OCI-LY1 (cell line): ENCODE data around the gene GANC.

Experiments
- H2AFZ ChIP-seq: fragments of 200-600 bp; sonication (generic), shearing (Covaris generic); 2 replicates; pipeline ENCODE4 v1.6.0; 2014; ENCODE audit warnings: antibody characterized with exemption, mild to moderate bottlenecking, low read length
- H3F3A ChIP-seq: fragments of 200-600 bp; sonication (generic), shearing (Covaris generic); 2 replicates; pipeline ENCODE4 v1.6.0; 2014; ENCODE audit warnings: mild to moderate bottlenecking, antibody characterized with exemption, low read length, moderate library complexity; ENCODE audit not compliant: insufficient read depth
- H3K27ac ChIP-seq: fragments of 200-600 bp; sonication (generic); 2 replicates; pipeline ENCODE4 v1.5.1; 2014; ENCODE audit warnings: low read length, mixed run types, mild to moderate bottlenecking, low read depth; ENCODE audit not compliant: poor library complexity, severe bottlenecking
- H3K27me3 ChIP-seq: fragments of 200-600 bp; sonication (generic); 2 replicates; pipeline ENCODE4 v1.6.0; 2014; ENCODE audit warnings: antibody characterized with exemption, mild to moderate bottlenecking, low read length, moderate library complexity; ENCODE audit not compliant: insufficient read depth
- H3K36me3 ChIP-seq: fragments of 200-600 bp; sonication (generic); 2 replicates; pipeline ENCODE4 v1.6.1; 2014; ENCODE audit warnings: mild to moderate bottlenecking, antibody characterized with exemption, low read length, moderate library complexity, mixed read lengths; ENCODE audit not compliant: insufficient read depth
- H3K4me1 ChIP-seq: fragments of 200-600 bp; sonication (generic); 2 replicates; pipeline ENCODE4 v1.5.1; 2014; ENCODE audit warnings: mild to moderate bottlenecking, low read length, moderate library complexity; ENCODE audit not compliant: insufficient read depth, severe bottlenecking
- H3K4me2 ChIP-seq: fragments of 200-600 bp; sonication (generic), shearing (Covaris generic); 2 replicates; pipeline ENCODE4 v1.6.1; 2014; ENCODE audit warnings: low read length
- H3K4me3 ChIP-seq: fragments of 200-600 bp; sonication (generic); 2 replicates; pipeline ENCODE4 v1.5.1; 2014; ENCODE audit warnings: low read length, low read depth, mild to moderate bottlenecking, mixed read lengths; ENCODE audit not compliant: poor library complexity, severe bottlenecking
- H3K79me2 ChIP-seq: fragments of 200-600 bp; shearing (Covaris generic); 2 replicates; pipeline ENCODE4 v1.6.1; 2016; ENCODE audit warnings: mixed run types, low read length, mixed read lengths; ENCODE audit not compliant: insufficient read depth
- H3K9ac ChIP-seq: fragments of 200-600 bp; sonication (generic), shearing (Covaris generic); 2 replicates; pipeline ENCODE4 v1.6.1; 2014; ENCODE audit warnings: mild to moderate bottlenecking, low read length, mixed read lengths
- H3K9me2 ChIP-seq: fragments of 200-600 bp; sonication (generic), shearing (Covaris generic); 2 replicates; pipeline ENCODE4 v1.6.1; 2014; ENCODE audit warnings: low read depth, mild to moderate bottlenecking, low read length, mixed read lengths
- H3K9me3 ChIP-seq: fragments of 200-600 bp; shearing (Covaris generic); 2 replicates; pipeline ENCODE4 v1.6.1; 2014; ENCODE audit warnings: low read length, mixed read lengths
- H4K20me1 ChIP-seq: fragments of 200-600 bp; sonication (generic), shearing (Covaris generic); 2 replicates; pipeline ENCODE4 v1.6.0; 2016; ENCODE audit warnings: mild to moderate bottlenecking, low read length; ENCODE audit not compliant: insufficient read depth
- EZH2 ChIP-seq: fragments of 200-600 bp; sonication (generic), shearing (Covaris generic); IDR thresholded peaks from 2 replicates; pipeline ENCODE4 v1.8.0; 2017; ENCODE audit warnings: borderline replicate concordance, mixed run types, mild to moderate bottlenecking, antibody characterized with exemption, low read length, moderate library complexity, mixed read lengths
- TF ChIP-seq, protein P1 (sequence below): fragments of 200-600 bp; sonication (generic), shearing (Covaris generic); IDR thresholded peaks from 2 replicates; pipeline ENCODE4 v1.5.1; 2017; ENCODE audit warnings: mild to moderate bottlenecking, antibody characterized with exemption, low read length, moderate library complexity, mixed read lengths

The GANC gene

DNA sequence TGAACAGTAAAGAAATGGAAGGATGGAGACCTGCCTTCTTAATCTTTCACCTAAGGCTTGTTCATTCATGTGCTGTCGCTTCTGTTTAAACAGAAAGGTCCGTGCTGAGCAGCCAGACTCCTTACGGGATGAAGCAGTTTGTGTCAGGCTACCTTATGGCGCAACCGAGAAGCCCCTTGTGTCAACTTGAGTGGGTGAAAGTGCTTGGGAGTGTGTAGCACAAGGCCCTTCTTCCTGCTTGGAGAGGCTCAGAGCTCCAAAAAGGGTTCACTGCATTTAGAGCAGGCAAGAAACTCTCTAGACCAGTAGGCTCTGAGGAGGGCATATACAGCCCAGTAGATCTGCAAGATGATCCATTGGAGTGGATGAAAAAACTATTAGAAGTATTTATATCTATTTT lies 102.3 kb downstream of the GANC start:
- H3K9me3 ChIP-seq: peaks cover 5% of the 10 kb centered on the region; the same call in 1 of the 2 replicates
- no peaks in the 10 kb centered on the region for H3K9me2 ChIP-seq
- H3K36me3 ChIP-seq: no peaks in the 10 kb centered on the region
- H3K79me2 ChIP-seq: no peaks in the 10 kb centered on the region
- H3K4me2 ChIP-seq: no peak overlapping the region
- no peaks in the 10 kb centered on the region for H3K4me1 ChIP-seq
- H3K27ac ChIP-seq: no peak overlapping the region
- H3K4me3 ChIP-seq: no peak overlapping the region
- H3F3A ChIP-seq: no peaks in the 10 kb centered on the region
- H3K27me3 ChIP-seq: peaks cover 3% of the 10 kb centered on the region; the same call in 1 of the 2 replicates
- TF ChIP-seq, protein P1, sequence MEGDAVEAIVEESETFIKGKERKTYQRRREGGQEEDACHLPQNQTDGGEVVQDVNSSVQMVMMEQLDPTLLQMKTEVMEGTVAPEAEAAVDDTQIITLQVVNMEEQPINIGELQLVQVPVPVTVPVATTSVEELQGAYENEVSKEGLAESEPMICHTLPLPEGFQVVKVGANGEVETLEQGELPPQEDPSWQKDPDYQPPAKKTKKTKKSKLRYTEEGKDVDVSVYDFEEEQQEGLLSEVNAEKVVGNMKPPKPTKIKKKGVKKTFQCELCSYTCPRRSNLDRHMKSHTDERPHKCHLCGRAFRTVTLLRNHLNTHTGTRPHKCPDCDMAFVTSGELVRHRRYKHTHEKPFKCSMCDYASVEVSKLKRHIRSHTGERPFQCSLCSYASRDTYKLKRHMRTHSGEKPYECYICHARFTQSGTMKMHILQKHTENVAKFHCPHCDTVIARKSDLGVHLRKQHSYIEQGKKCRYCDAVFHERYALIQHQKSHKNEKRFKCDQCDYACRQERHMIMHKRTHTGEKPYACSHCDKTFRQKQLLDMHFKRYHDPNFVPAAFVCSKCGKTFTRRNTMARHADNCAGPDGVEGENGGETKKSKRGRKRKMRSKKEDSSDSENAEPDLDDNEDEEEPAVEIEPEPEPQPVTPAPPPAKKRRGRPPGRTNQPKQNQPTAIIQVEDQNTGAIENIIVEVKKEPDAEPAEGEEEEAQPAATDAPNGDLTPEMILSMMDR: no peak
- TF ChIP-seq EZH2: no peak
- H4K20me1 ChIP-seq: no peaks in the 10 kb centered on the region
- no peak overlapping the region for H3K9ac ChIP-seq
- H2AFZ ChIP-seq: no peak overlapping the region

DNA sequence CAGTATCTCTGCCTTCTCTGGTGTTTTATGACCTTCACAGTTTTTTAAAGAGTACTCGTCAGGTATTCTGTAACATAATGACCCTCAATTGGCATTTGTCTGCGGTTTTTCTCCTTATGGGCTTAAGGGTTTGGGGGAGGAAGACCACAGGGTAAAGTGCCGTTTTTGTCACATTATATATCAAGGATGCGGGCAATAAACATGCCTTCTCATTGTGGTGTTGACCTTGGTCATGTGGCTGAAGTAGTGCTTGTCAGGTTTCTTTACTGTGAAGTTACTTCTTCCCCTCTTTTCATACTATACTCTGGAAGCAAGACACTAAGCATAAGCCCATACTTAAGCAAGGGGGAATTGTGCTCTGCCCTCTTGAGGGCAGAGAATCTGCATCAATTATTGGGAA lies 102.9 kb downstream of the GANC start:
- Histone ChIP-seq H3K27me3 (peaks cover 3% of the 10 kb centered on the region; the same call in 1 of the 2 replicates), H3K9me2 (no peaks in the 10 kb centered on the region), H3K4me3 (no peak overlapping the region), H3K27ac (no peak overlapping the region), H3K9me3 (peaks cover 5% of the 10 kb centered on the region; the same call in 1 of the 2 replicates), H3F3A (no peaks in the 10 kb centered on the region), H4K20me1 (no peaks in the 10 kb centered on the region), H3K36me3 (no peaks in the 10 kb centered on the region), H3K9ac (no peak overlapping the region), H2AFZ (no peak overlapping the region), H3K4me1 (no peaks in the 10 kb centered on the region), H3K79me2 (no peaks in the 10 kb centered on the region), H3K4me2 (no peak overlapping the region)
- TF ChIP-seq, protein P1: no peak

- Histone ChIP-seq H3K79me2 (no peaks in the 10 kb centered on the region), H3K9ac (no peak overlapping the region), H4K20me1 (no peaks in the 10 kb centered on the region), H2AFZ (no peak overlapping the region), H3K27ac (no peak overlapping the region), H3K4me2 (no peak overlapping the region), H3K9me3 (peaks cover 5% of the 10 kb centered on the region; the same call in 1 of the 2 replicates), H3F3A (no peaks in the 10 kb centered on the region), H3K9me2 (no peaks in the 10 kb centered on the region), H3K4me3 (no peak overlapping the region), H3K36me3 (no peaks in the 10 kb centered on the region), H3K4me1 (no peaks in the 10 kb centered on the region), H3K27me3 (peaks cover 3% of the 10 kb centered on the region; the same call in 1 of the 2 replicates)
- no peak for TF ChIP-seq EZH2
- TF ChIP-seq, protein P1: no peak
Observed at GRCh38 chr15:42378011-42378410, 105.0 kb downstream of the GANC start.
